Stomach (tissue), 9 donors: ENCODE measurements around the gene ZNF830. TPM values are rescaled to one million over a fixed set of nuclear protein-coding genes. Genes with fewer than 3 reads are reported as not detected.

Experiments
- DNase-seq, 2 donors: peaks; one replicate each; pipeline versions ENCODE4 v3.0.0 to v3.0.0-alpha.2; 2013 to 2019
- H3K27ac ChIP-seq, 5 donors: fragments of 200-600 bp in 4 of 5; sonication (generic) in 4 of 5; one replicate each; pipeline ENCODE4 v1.5.1; 2013 to 2019; ENCODE audit warnings: mild to moderate bottlenecking in 1 of 5, moderate library complexity in 1 of 5
- H3K27me3 ChIP-seq, 3 donors: fragments of 200-600 bp; sonication (generic); one replicate each; pipeline ENCODE4 v1.5.1; 2017 to 2019; ENCODE audit warnings: mixed run types in 1 of 3
- H3K36me3 ChIP-seq, 4 donors: fragments of 200-600 bp; sonication (generic); 1 replicate in 3 of 4; 2 replicates in 1 of 4; pipeline ENCODE4 v1.5.1; 2016 to 2019
- H3K4me1 ChIP-seq, 4 donors: fragments of 200-600 bp; sonication (generic); one replicate each; pipeline ENCODE4 v1.5.1; 2016 to 2019
- H3K4me3 ChIP-seq, 4 donors: fragments of 200-600 bp; sonication (generic) in 3 of 4; one replicate each; pipeline ENCODE4 v1.5.1; 2016 to 2019; ENCODE audit warnings: mild to moderate bottlenecking in 1 of 4
- H3K9me3 ChIP-seq, 4 donors: fragments of 200-600 bp; sonication (generic); one replicate each; pipeline ENCODE4 v1.5.1; 2016 to 2019
- EP300 ChIP-seq: sonication (generic); formaldehyde crosslinking; IDR thresholded peaks from one replicate; pipeline ENCODE4 v1.6.1; 2017; ENCODE audit warnings: antibody characterized with exemption
- POLR2A ChIP-seq, 4 donors: fragments of 450-650 bp; IDR thresholded peaks; one replicate each; pipeline ENCODE4 v1.6.1; 2016; ENCODE audit warnings: antibody characterized with exemption in 4 of 4, control low read depth in 2 of 4, mild to moderate bottlenecking in 1 of 4, moderate library complexity in 1 of 4
- POLR2AphosphoS5 ChIP-seq, 3 donors: sonication (generic); formaldehyde crosslinking; IDR thresholded peaks; one replicate each; pipeline ENCODE4 v1.6.1; 2016; ENCODE audit warnings: antibody characterized with exemption in 3 of 3
- WGBS, 5 donors: extraction: QIAGEN DNeasy Blood & Tissue Kit in 3 of 5; methylation state at CpG; one replicate each; pipeline versions ENCODE4 v1.1.5 to v1.1.7; 2013 to 2018; 5-methylcytosine and 5-hydroxymethylcytosine counted together
- intact Hi-C: fragments of 100-400 bp; cut with DNase I; formaldehyde crosslinking; loops from one replicate; pipeline ENCODE4 v1.15.1; 2023; ENCODE audit warnings: low total_unique reads
- polyA plus RNA-seq, 3 donors: library from polyadenylated mRNA; stranded (reverse); fragments of 200-250 nt; gene quantifications; one replicate each; pipeline ENCODE4 v1.2.3, GENCODE V29; 2013
- total RNA-seq, 5 donors: library from RNA; depleted of rRNA; stranded (reverse); fragments of >200 nt; gene quantifications; one replicate each; pipeline versions ENCODE4 v1.1.0 to v1.2.3, GENCODE V29; 2014 to 2016
- TF ChIP-seq, protein P1 (sequence below), 7 experiments: fragments of 450-650 bp in 4 of 7; fragments of 200-600 bp in 3 of 7; sonication (generic) in 3 of 7; IDR thresholded peaks; one replicate each; pipeline ENCODE4 v1.5.1; 2016 to 2019; ENCODE audit warnings: antibody characterized with exemption in 7 of 7, control low read depth in 2 of 7, mild to moderate bottlenecking in 1 of 7
- donor health status: healthy with polysubstance abuse.
- donor health status: Bipolar disorder and iron deficiency.
- donor health status: healthy.

ZNF830 gene
- total and polyA plus RNA-seq, 8 donors: 7.7 to 20.2 (median 9.4) TPM

DNA sequence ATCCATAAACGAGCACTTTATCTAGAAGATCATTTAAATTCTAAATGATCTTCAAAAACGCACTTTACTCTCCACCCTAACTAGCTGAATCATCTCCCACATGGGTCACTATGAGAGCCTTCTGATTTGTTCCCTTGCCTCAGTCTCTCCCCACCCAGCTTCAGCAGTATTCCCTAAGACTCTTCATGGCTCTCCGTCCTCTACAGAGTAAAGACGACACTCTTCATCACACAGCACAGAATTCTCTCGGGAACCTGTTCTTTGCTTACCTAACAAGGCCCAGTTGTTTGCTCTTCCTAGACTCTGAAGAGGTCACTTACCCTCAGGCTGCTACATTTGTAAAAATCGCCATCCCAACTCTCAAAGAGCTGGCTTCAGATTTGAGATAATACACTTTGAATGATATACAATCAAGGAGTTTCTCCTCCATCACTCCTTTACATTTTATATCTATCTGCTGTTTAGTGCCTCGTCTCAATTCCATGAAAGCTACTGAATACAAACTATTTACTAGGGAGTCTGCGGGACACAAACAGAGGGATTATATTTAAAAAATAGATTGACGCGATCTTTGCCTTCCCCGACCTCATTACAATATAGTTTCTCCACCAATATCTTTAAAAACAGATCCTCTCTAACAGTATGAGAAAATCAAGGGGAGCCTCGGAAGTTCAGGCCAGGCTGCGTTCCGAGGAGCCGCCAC, 18.5 kb downstream of the ZNF830 start:
- intact Hi-C loops: no loop called here
- no peaks in the 10 kb centered on the region for H3K27me3 ChIP-seq
- peaks cover 12 to 46% (median 35%) of the 10 kb centered on the region in 4 donors for H3K4me1 ChIP-seq
- 15 to 22% (median 20%) methylated on average over 15 of the region's 15 CpGs for WGBS, 5 donors
- H3K4me3 ChIP-seq: peak overlapping the region; percentile 70 to 88 (median 77)
- TF ChIP-seq POLR2AphosphoS5 (IDR thresholded peaks at IDR 0.05) (no peak), EP300 (no peak), POLR2A (IDR thresholded peaks at IDR 0.05) (no peak)
- TF ChIP-seq, protein P1, sequence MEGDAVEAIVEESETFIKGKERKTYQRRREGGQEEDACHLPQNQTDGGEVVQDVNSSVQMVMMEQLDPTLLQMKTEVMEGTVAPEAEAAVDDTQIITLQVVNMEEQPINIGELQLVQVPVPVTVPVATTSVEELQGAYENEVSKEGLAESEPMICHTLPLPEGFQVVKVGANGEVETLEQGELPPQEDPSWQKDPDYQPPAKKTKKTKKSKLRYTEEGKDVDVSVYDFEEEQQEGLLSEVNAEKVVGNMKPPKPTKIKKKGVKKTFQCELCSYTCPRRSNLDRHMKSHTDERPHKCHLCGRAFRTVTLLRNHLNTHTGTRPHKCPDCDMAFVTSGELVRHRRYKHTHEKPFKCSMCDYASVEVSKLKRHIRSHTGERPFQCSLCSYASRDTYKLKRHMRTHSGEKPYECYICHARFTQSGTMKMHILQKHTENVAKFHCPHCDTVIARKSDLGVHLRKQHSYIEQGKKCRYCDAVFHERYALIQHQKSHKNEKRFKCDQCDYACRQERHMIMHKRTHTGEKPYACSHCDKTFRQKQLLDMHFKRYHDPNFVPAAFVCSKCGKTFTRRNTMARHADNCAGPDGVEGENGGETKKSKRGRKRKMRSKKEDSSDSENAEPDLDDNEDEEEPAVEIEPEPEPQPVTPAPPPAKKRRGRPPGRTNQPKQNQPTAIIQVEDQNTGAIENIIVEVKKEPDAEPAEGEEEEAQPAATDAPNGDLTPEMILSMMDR (IDR thresholded peaks at IDR 0.05): no peak
- peak overlapping the region; percentile 59 to 100 (median 100) for H3K27ac ChIP-seq
- H3K9me3 ChIP-seq: no peaks in the 10 kb centered on the region
- DNase-seq: no peak
- H3K36me3 ChIP-seq: peaks cover 0 to 12% (median 10%) of the 10 kb centered on the region in 4 donors

DNA sequence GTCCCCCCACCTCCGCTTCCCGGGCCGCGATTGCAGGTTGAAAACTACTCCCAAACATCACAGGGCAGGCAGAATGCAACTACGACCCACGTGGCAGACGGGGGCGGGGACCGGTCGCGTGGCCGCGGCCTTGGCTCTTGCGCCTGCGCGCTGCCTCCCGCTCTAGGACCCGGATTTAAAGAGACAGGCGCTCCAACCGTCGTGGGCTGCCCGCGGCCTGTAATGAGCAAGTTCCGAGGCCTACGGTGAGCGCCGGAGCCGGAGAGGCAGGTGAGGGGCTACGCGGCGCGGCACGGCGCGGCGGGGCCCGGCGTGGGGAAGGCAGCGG, 19.0 kb downstream of the ZNF830 start, which contains the start of gene LIG3:
TSS of gene LIG3 (plus strand) at position 160 of the 328 bp plus-strand sequence. CDS start 2,494 bp downstream, outside the sequence.
- intact Hi-C loops: no loop called here
- peak within 1 kb of the TSS; percentile 98 to 100 (median 100) for H3K27ac ChIP-seq
- 0 to 1% (median 1%) methylated on average over 23 to 39 of the region's 39 CpGs for WGBS, 5 donors
- H3K4me1 ChIP-seq: peaks cover 12 to 51% (median 35%) of the 10 kb centered on the region in 4 donors
- H3K27me3 ChIP-seq: no peaks in the 10 kb centered on the region
- H3K36me3 ChIP-seq: peaks cover 0 to 17% (median 12%) of the 10 kb centered on the region in 4 donors
- peak within 1 kb of the TSS; percentile 70 to 88 (median 77) for H3K4me3 ChIP-seq
- peak; percentile 94 to 98 for DNase-seq
- TF ChIP-seq POLR2AphosphoS5 (IDR thresholded peaks at IDR 0.05): peak; percentile 82 to 93 (median 92)
- TF ChIP-seq, protein P1 (IDR thresholded peaks at IDR 0.05): peak in 1 of 7 experiments; percentile 7
- TF ChIP-seq EP300: no peak
- peak in 1 of 4 donors; percentile 35 for TF ChIP-seq POLR2A (IDR thresholded peaks at IDR 0.05)
- no peaks in the 10 kb centered on the region for H3K9me3 ChIP-seq

DNA sequence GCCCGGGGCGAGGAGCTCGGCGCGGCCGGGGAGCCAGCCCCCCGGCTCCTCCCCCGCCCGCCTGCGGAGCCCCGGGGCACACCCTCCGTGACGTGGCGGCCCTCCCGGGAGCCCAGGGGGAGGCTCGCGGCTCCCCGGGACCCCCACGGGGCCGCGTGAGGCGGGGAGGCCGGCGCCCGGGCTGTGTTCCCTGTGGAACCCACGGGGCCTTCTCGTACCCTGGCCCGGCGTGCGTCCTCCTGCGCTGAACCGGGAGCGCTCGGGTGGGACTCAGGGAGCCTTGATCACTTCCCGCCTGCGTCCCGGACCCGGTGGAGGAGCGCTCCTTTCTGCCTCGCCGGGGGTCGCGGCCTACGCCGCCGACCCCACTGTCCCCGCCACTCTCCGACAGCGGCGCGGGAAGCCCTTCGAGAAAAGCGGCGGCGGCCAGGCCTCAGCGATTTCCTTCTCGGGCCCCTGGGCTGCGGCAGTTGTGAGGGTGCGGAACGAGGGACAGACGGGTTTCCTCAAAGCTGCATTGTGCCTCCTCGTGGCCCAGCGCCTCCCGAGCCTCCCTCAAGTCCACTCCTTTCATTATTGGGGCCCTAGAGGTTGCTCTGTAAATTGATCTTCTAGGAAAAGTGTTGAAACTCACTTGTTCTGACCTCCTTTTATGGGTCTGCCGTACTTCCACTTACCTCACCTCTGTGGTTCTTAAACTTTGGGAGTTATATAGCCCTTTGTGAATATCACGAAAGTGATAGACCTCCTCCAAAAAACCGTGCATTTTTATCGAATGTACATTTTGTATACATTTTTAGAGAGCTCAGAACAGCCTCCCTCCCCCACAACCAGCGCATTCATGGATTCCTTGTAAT, 19.6 kb downstream of the ZNF830 start:
- peak in 1 of 3 donors; percentile 68 for TF ChIP-seq POLR2AphosphoS5 (IDR thresholded peaks at IDR 0.05)
- TF ChIP-seq EP300: no peak
- peak in 1 of 4 donors; percentile 12 for TF ChIP-seq POLR2A (IDR thresholded peaks at IDR 0.05)
- TF ChIP-seq, protein P1 (IDR thresholded peaks at IDR 0.05): peak in 3 of 7 experiments; percentile 12 to 37 (median 31)
- DNase-seq: peak; percentile 74 to 93
- Histone ChIP-seq H3K4me1 (peaks cover 12 to 53% (median 35%) of the 10 kb centered on the region in 4 donors), H3K36me3 (peaks cover 0 to 23% (median 17%) of the 10 kb centered on the region in 4 donors), H3K9me3 (no peaks in the 10 kb centered on the region), H3K4me3 (peak overlapping the region; percentile 70 to 88 (median 77)), H3K27me3 (no peaks in the 10 kb centered on the region), H3K27ac (peak overlapping the region; percentile 98 to 100 (median 100))
- intact Hi-C loops: no loop called here
- WGBS, 5 donors: 0 to 1% (median 1%) methylated on average over 25 to 66 of the region's 69 CpGs
